IPS DF 6.9 (cell line): ENCODE data around the gene FAM240B.

Source experiments
- DNase-seq: peaks from one replicate; pipeline ENCODE4 v3.0.0-alpha.2; 2013; ENCODE audit warnings: low read depth, low spot score
- H3K27ac ChIP-seq: one replicate; pipeline ENCODE4 v1.5.1; 2013; ENCODE audit warnings: low read length, control low read depth
- H3K27me3 ChIP-seq: 2 replicates; pipeline ENCODE4 v1.6.1; 2013; ENCODE audit warnings: mild to moderate bottlenecking, low read length; ENCODE audit not compliant: control insufficient read depth, insufficient read depth
- H3K36me3 ChIP-seq: 2 replicates; pipeline ENCODE4 v1.6.1; 2013; ENCODE audit warnings: low read length; ENCODE audit not compliant: control insufficient read depth, insufficient read depth
- H3K4me1 ChIP-seq: 2 replicates; pipeline ENCODE4 v1.6.1; 2013; ENCODE audit warnings: low read length; ENCODE audit not compliant: control insufficient read depth, insufficient read depth
- H3K4me3 ChIP-seq: 2 replicates; pipeline ENCODE4 v1.5.1; 2013; ENCODE audit warnings: mild to moderate bottlenecking, low read length
- H3K9me3 ChIP-seq: 2 replicates; pipeline ENCODE4 v1.6.1; 2013; ENCODE audit warnings: low read length, inconsistent platforms; ENCODE audit not compliant: control insufficient read depth, insufficient read depth
- WGBS: extraction: QIAGEN DNeasy Blood & Tissue Kit; methylation state at CpG from one replicate; pipeline ENCODE4 v1.1.7; 2013; ENCODE audit warnings: mixed read lengths, missing lambda C conversion rate; ENCODE audit not compliant: insufficient read length, insufficient coverage; 5-methylcytosine and 5-hydroxymethylcytosine counted together

The FAM240B gene

GRCh38 chr9:38720083-38720745 is at the start of gene FAM240B:
FAM240B (minus strand) TSS chr9:38720133; CDS start chr9:38703999, 16,134 bp downstream.
- no peaks in the 10 kb centered on the region for H3K9me3 ChIP-seq
- peaks cover 2% of the 10 kb centered on the region; the same call in 1 of the 2 replicates for H3K4me1 ChIP-seq
- WGBS, result no CpG with 5 or more reads among the region's 7 CpGs
- H3K27me3 ChIP-seq, result no peaks in the 10 kb centered on the region
- no peak within 1 kb of the TSS for H3K4me3 ChIP-seq
- no peaks in the 10 kb centered on the region for H3K36me3 ChIP-seq
- H3K27ac ChIP-seq, result no peak within 1 kb of the TSS
- DNase-seq, result no peak

DNA sequence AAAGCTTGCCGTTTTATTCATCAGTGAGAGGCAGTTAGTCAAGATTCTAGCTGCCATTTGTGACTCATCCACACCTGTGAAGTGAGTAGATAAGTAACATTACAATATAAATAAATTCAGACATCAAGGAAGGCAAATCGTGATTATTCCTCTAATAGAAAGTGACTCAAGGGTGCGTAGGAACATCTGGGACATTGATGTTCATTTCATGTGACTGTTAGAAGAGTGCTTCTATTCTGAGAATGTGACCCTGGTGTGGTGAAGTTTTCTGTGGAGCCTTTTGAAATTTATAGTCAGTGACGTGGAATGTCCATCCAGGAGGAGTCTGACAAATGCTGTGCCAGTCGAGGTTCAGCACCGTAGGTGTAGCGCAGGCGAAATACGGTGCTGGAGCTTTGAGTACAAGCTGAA is 48.4 kb upstream of the FAM240B start:
- DNase-seq, result no peak

DNA sequence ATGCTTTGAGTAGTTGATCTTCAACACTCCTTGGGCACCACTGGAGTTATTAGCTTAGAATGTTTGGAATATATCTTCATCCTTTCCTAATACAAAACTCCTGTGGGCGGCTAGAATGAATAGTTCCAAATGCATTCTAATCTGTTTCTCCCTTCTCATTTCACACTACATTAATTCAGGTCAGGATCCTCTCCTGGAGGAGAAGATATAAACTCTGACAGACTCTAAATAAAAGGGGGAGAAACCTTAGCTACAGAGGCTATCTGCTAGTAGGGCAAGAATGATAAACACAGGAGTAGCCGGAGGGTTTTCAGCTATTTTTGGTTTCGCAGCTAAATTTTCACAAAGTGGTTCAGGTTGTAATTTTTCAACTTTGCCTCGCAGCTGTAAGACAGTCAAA is 45.2 kb upstream of the FAM240B start:
- no peak for DNase-seq
- H3K27ac ChIP-seq, result no peak overlapping the region
- H3K4me3 ChIP-seq, result no peak overlapping the region
- H3K4me1 ChIP-seq, result no peaks in the 10 kb centered on the region
- H3K9me3 ChIP-seq, result no peaks in the 10 kb centered on the region
- H3K27me3 ChIP-seq, result no peaks in the 10 kb centered on the region
- no CpG with 5 or more reads among the region's 4 CpGs for WGBS
- no peaks in the 10 kb centered on the region for H3K36me3 ChIP-seq

More for the DNA sequence above, 48.4 kb upstream of the FAM240B start:
- Histone ChIP-seq H3K4me1 (no peaks in the 10 kb centered on the region), H3K27ac (no peak overlapping the region), H3K4me3 (no peak overlapping the region), H3K9me3 (no peaks in the 10 kb centered on the region), H3K36me3 (no peaks in the 10 kb centered on the region), H3K27me3 (no peaks in the 10 kb centered on the region)
- no CpG with 5 or more reads among the region's 9 CpGs for WGBS

DNA sequence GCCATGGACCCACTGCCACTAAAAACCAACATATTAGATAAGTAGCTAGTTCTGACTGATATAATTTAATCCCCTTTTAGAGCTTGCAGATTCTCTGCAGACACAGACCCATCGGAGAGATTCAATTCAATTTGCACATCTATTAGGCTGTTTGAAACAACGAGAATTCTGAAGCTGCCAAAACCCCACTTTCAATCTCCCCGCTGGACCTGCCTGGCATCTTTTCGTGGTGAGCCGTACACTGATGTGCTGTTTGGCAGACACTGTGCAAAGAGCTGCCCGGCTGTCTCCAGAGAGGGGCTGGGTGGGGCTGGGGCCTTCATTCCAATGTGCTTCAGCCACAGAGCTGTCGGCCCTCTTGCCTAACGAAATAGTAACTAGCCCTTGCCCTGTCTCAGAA is 42.1 kb upstream of the FAM240B start:
- no peaks in the 10 kb centered on the region for H3K27me3 ChIP-seq
- no peak overlapping the region for H3K4me3 ChIP-seq
- no peaks in the 10 kb centered on the region for H3K4me1 ChIP-seq
- H3K36me3 ChIP-seq, result no peaks in the 10 kb centered on the region
- no peak overlapping the region for H3K27ac ChIP-seq
- DNase-seq, result no peak
- no CpG with 5 or more reads among the region's 8 CpGs for WGBS
- H3K9me3 ChIP-seq, result no peaks in the 10 kb centered on the region

DNA sequence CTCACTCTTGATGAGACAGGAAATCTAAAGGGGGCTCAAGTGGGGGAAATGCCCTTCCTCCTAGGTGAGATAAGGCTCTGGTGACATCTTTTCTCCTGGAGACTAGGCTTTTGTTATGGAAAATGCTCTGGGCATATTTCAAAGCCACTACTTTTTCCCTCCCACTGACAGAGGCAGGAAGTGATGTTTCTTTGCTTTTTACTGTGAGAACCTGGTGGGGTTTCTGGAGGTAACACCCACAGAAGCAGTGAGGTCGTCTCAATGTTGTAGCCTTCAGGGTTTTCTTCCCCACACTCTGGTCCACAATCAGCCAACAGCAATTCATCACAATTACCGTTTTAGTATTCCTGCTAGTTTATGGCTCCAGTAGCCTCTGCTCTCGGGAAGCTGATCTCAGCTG is 41.4 kb upstream of the FAM240B start:
- no peaks in the 10 kb centered on the region for H3K27me3 ChIP-seq
- H3K36me3 ChIP-seq, result no peaks in the 10 kb centered on the region
- no peak overlapping the region for H3K4me3 ChIP-seq
- H3K4me1 ChIP-seq, result no peaks in the 10 kb centered on the region
- no peaks in the 10 kb centered on the region for H3K9me3 ChIP-seq
- DNase-seq, result peak; percentile 35
- H3K27ac ChIP-seq, result no peak overlapping the region
- no CpG with 5 or more reads among the region's 3 CpGs for WGBS

GRCh38 chr9:38756702-38757101 is 36.8 kb upstream of the FAM240B start:
- no peak for DNase-seq
- H3K4me1 ChIP-seq, result no peaks in the 10 kb centered on the region
- no peaks in the 10 kb centered on the region for H3K9me3 ChIP-seq
- no peaks in the 10 kb centered on the region for H3K27me3 ChIP-seq
- no peak overlapping the region for H3K4me3 ChIP-seq
- no peak overlapping the region for H3K27ac ChIP-seq
- WGBS, result no CpG with 5 or more reads among the region's 1 CpG
- no peaks in the 10 kb centered on the region for H3K36me3 ChIP-seq

DNA sequence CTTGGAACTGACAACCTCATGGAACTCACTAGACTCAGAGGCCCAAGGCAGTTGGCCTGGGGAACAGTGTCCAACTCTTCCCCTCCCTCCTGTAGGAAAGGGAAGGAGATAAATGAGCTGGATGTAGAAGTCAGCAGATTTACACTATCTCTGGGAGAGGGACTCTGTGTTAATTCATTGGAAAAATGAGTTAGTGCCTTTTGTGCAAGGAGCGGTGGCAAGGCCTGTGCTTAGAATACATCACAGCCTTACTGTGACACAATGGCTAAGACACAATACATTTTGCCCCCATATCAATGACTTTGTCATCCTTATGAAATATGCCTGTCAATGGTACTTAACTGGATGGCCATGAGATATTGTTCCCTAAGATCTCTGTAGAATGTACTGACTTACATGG is 28.0 kb upstream of the FAM240B start:
- H3K27me3 ChIP-seq, result no peaks in the 10 kb centered on the region
- WGBS, result no CpG with 5 or more reads among the region's 1 CpG
- no peak overlapping the region for H3K4me3 ChIP-seq
- H3K9me3 ChIP-seq, result no peaks in the 10 kb centered on the region
- no peak for DNase-seq
- no peaks in the 10 kb centered on the region for H3K36me3 ChIP-seq
- no peaks in the 10 kb centered on the region for H3K4me1 ChIP-seq
- H3K27ac ChIP-seq, result no peak overlapping the region

DNA sequence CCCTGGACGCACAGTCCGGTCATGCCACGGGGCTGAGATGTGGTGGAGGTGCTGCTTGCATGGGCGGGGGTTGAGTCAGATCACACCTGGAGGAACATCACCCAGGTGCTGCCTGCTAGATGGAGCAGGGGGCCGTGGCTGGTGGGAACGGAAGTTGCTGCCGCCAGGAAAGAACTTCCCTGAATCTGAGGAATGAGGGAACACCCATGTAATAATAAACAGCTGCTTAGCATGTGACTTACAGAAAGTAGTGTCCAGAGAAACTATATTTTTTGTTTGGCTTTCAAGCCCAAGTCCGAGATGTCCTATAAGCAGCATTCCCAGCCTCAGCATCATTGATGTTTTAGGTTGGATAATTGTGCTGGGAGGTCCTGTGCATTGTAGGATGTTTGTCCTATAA is 27.1 kb upstream of the FAM240B start:
- no CpG with 5 or more reads among the region's 8 CpGs for WGBS
- Histone ChIP-seq H3K27ac (no peak overlapping the region), H3K36me3 (no peaks in the 10 kb centered on the region), H3K4me1 (no peaks in the 10 kb centered on the region), H3K4me3 (no peak overlapping the region), H3K9me3 (no peaks in the 10 kb centered on the region), H3K27me3 (no peaks in the 10 kb centered on the region)
- DNase-seq, result no peak

- no peak overlapping the region for H3K4me3 ChIP-seq
- H3K9me3 ChIP-seq, result no peaks in the 10 kb centered on the region
- H3K4me1 ChIP-seq, result no peaks in the 10 kb centered on the region
- DNase-seq, result no peak
- WGBS, result 100% methylated on average over 1 of the region's 4 CpGs
- H3K27me3 ChIP-seq, result no peaks in the 10 kb centered on the region
- H3K27ac ChIP-seq, result no peak overlapping the region
- no peaks in the 10 kb centered on the region for H3K36me3 ChIP-seq
Observed at GRCh38 chr9:38746303-38746702, 26.4 kb upstream of the FAM240B start.

GRCh38 chr9:38744484-38744883 is 24.6 kb upstream of the FAM240B start:
- no peaks in the 10 kb centered on the region for H3K4me1 ChIP-seq
- 100% methylated on average over 2 of the region's 3 CpGs for WGBS
- DNase-seq, result no peak
- H3K36me3 ChIP-seq, result no peaks in the 10 kb centered on the region
- H3K9me3 ChIP-seq, result no peaks in the 10 kb centered on the region
- no peak overlapping the region for H3K27ac ChIP-seq
- H3K27me3 ChIP-seq, result no peaks in the 10 kb centered on the region
- H3K4me3 ChIP-seq, result no peak overlapping the region

DNA sequence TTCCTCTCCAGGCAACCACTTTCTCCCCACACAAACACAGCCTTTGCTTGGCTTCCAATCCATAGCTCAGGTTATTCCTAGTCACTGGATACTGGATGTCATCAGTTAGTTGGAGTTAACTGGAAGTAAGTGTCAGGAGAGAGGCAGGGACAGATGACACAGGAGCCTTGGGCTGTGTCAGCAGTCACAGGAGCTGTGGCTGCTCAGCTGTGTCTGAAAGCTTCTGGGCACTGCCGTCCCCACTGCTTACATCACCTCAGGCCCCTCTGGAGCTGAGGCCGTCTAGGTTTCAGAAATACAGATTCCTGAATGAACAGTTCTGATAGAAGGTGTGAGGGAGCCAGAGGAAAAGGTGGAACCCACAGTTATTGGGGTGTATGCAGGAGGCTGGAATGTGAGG is 17.3 kb upstream of the FAM240B start:
- H3K27me3 ChIP-seq, result no peaks in the 10 kb centered on the region
- DNase-seq, result no peak
- no CpG with 5 or more reads among the region's 2 CpGs for WGBS
- no peak overlapping the region for H3K4me3 ChIP-seq
- no peaks in the 10 kb centered on the region for H3K9me3 ChIP-seq
- no peak overlapping the region for H3K27ac ChIP-seq
- no peaks in the 10 kb centered on the region for H3K4me1 ChIP-seq
- H3K36me3 ChIP-seq, result no peaks in the 10 kb centered on the region
